SIG-M5 treated with dmso at 0.1 percent for 504 hours (cell line): ENCODE measurements around the gene CRABP2.

ENCODE experiments used
- DNase-seq: peaks from one replicate; lab custom pipeline; 2025; ENCODE audit not compliant: unreplicated experiment; lab: John Stamatoyannopoulos, UW

The CRABP2 gene

GRCh38 chr1:156705321-156705917, at the start of gene CRABP2:
TSS of gene CRABP2 (minus strand) at chr1:156705583. CDS start at chr1:156705446, 137 bp downstream.
- DNase-seq: no peak

- peak; percentile 36 for DNase-seq
These were observed 48.8 kb upstream of the CRABP2 start for GRCh38 chr1:156754219-156754618.

GRCh38 chr1:156752843-156753482, 47.6 kb upstream of the CRABP2 start:
- peak; percentile 52 for DNase-seq

GRCh38 chr1:156751757-156752481, 46.5 kb upstream of the CRABP2 start:
- DNase-seq: peak; percentile 96

GRCh38 chr1:156751451-156751756, 46.0 kb upstream of the CRABP2 start, which contains the start of gene HDGF:
TSS of gene HDGF (minus strand) at chr1:156751675. CDS start at chr1:156751429, 246 bp downstream.
- DNase-seq: no peak

- peak; percentile 55 for DNase-seq
These were observed 45.5 kb upstream of the CRABP2 start for GRCh38 chr1:156750711-156751450.

GRCh38 chr1:156750191-156750672, 44.8 kb upstream of the CRABP2 start:
- DNase-seq: peak; percentile 85

GRCh38 chr1:156749419-156750118, 44.2 kb upstream of the CRABP2 start:
- no peak for DNase-seq

GRCh38 chr1:156748670-156749418, 43.5 kb upstream of the CRABP2 start:
- DNase-seq: peak; percentile 57

- no peak for DNase-seq
These were observed 42.6 kb upstream of the CRABP2 start for GRCh38 chr1:156747742-156748669.

GRCh38 chr1:156746728-156747631, 41.6 kb upstream of the CRABP2 start:
- DNase-seq: peak; percentile 84

- DNase-seq: no peak
These were observed 41.0 kb upstream of the CRABP2 start for GRCh38 chr1:156746406-156746727.

GRCh38 chr1:156745881-156746280, 40.5 kb upstream of the CRABP2 start:
- no peak for DNase-seq

- no peak for DNase-seq
These were observed 39.5 kb upstream of the CRABP2 start for GRCh38 chr1:156744786-156745419.

GRCh38 chr1:156744344-156744743, 39.0 kb upstream of the CRABP2 start:
- no peak for DNase-seq

GRCh38 chr1:156743367-156744302, 38.3 kb upstream of the CRABP2 start:
- DNase-seq: no peak

- DNase-seq: no peak
These were observed 37.4 kb upstream of the CRABP2 start for GRCh38 chr1:156742801-156743200.
